DMS114 treated with DMSO at 0.1 percent for 48 hours (cell line): ENCODE data around the gene NLGN1.
A peak's percentile ranks its signal among the peaks of the same experiment; 100 is the strongest.
"Not testable (repeated sequence)": the region's sequence is repeated elsewhere in the genome, so short reads cannot be mapped to it uniquely, and the experiment has no call there.

Experiments used
- DNase-seq: peaks from one replicate; lab custom pipeline; 2025; ENCODE audit not compliant: unreplicated experiment; lab: John Stamatoyannopoulos, UW

NLGN1 gene

GRCh38 chr3:173552526-173552925 is 155.0 kb downstream of the NLGN1 start:
- no peak for DNase-seq

- peak; percentile 47 for DNase-seq
Observed at GRCh38 chr3:173553635-173554280, 156.2 kb downstream of the NLGN1 start.

- no peak for DNase-seq
Observed at GRCh38 chr3:173556546-173556945, 159.0 kb downstream of the NLGN1 start.

GRCh38 chr3:173567997-173568396 is 170.5 kb downstream of the NLGN1 start:
- no peak for DNase-seq

- DNase-seq, result no peak
Observed at GRCh38 chr3:173568623-173569022, 171.1 kb downstream of the NLGN1 start.

GRCh38 chr3:173583496-173583895 is 186.0 kb downstream of the NLGN1 start:
- no peak for DNase-seq

- DNase-seq, result peak; percentile 6
Observed at GRCh38 chr3:173584093-173584837, 186.7 kb downstream of the NLGN1 start.

- DNase-seq, result peak; percentile 8
Observed at GRCh38 chr3:173584838-173585831, 187.6 kb downstream of the NLGN1 start.

GRCh38 chr3:173586166-173586565 is 188.6 kb downstream of the NLGN1 start:
- no peak for DNase-seq

- no peak for DNase-seq
Observed at GRCh38 chr3:173587055-173587454, 189.5 kb downstream of the NLGN1 start.

- no peak for DNase-seq
Observed at GRCh38 chr3:173588556-173588955, 191.0 kb downstream of the NLGN1 start.

GRCh38 chr3:173589116-173589515 is 191.6 kb downstream of the NLGN1 start:
- no peak for DNase-seq

- no peak for DNase-seq
Observed at GRCh38 chr3:173591401-173591800, 193.9 kb downstream of the NLGN1 start.

GRCh38 chr3:173594881-173595280 is 197.3 kb downstream of the NLGN1 start:
- DNase-seq, result not testable (repeated sequence)

GRCh38 chr3:173599673-173600072 is 202.1 kb downstream of the NLGN1 start:
- no peak for DNase-seq

- no peak for DNase-seq
Observed at GRCh38 chr3:173614522-173614921, 217.0 kb downstream of the NLGN1 start.

GRCh38 chr3:173615661-173616060 is 218.1 kb downstream of the NLGN1 start:
- DNase-seq, result no peak

GRCh38 chr3:173617490-173617889 is 219.9 kb downstream of the NLGN1 start:
- no peak for DNase-seq

GRCh38 chr3:173618148-173618547 is 220.6 kb downstream of the NLGN1 start:
- DNase-seq, result no peak

- no peak for DNase-seq
Observed at GRCh38 chr3:173618703-173619102, 221.2 kb downstream of the NLGN1 start.

GRCh38 chr3:173622166-173622565 is 224.6 kb downstream of the NLGN1 start:
- DNase-seq, result no peak
